HepG2 (cell line): ENCODE results near the gene MYO10. TPM values are rescaled to one million over a fixed set of nuclear protein-coding genes. Genes with fewer than 3 reads are reported as not detected.

ENCODE experiments used
- ATAC-seq: fragments of 200-7000 bp; cut with Tn5 transposase; 3 replicates; pipeline ENCODE4 v1.9.1; 2020; ENCODE audit warnings: mild to moderate bottlenecking, moderate library complexity
- BruUV-seq: library from RNA; stranded (reverse); fragments of 400-500 nt; replicated peaks from 2 replicates; lab custom pipeline; 2021; lab: Mats Ljungman, UMichigan
- CTCF ChIA-PET: fragments of 300-600 bp; formaldehyde crosslinking; extraction: SDS; loops from one replicate; lab custom pipeline; 2021; ENCODE audit warnings: low total read pairs, inconsistent platforms, low intra/inter-chr PET ratio; lab: Yijun Ruan, JAX
- POLR2A ChIA-PET: fragments of 350-600 bp; sonication (Branson Sonifier 250); formaldehyde crosslinking; loops from one replicate; lab custom pipeline; 2020; ENCODE audit warnings: antibody characterized with exemption, inconsistent platforms; lab: Yijun Ruan, JAX
- DNase-seq: peaks from one replicate; pipeline ENCODE4 v3.0.0-alpha.2; 2015; ENCODE audit warnings: low spot score
- FAIRE-seq: peaks from 3 replicates; lab custom pipeline; 2011; peaks lifted over from hg19 to GRCh38; lab: Jason Lieb, UNC
- H2AFZ ChIP-seq: one replicate; pipeline ENCODE4 v1.6.1; 2011; ENCODE audit warnings: low read length, inconsistent platforms
- H3K27ac ChIP-seq: fragments of 300-600 bp; 3 replicates; pipeline ENCODE4 v1.8.0; 2011; ENCODE audit warnings: mixed run types, mild to moderate bottlenecking, mixed read lengths, low read length, inconsistent platforms; ENCODE audit not compliant: insufficient read depth; ENCODE audit errors: extremely low read length
- H3K27me3 ChIP-seq, 2 experiments: fragments of 200-600 bp in 1 of 2; 2 replicates in 1 of 2; 3 replicates in 1 of 2; pipeline versions ENCODE4 v1.6.0 to v1.8.0; 2011; ENCODE audit warnings: low read length in 2 of 2, mild to moderate bottlenecking in 2 of 2, moderate library complexity in 2 of 2, inconsistent platforms in 1 of 2; ENCODE audit not compliant: insufficient read depth in 2 of 2, control insufficient read depth in 1 of 2
- H3K36me3 ChIP-seq, 2 experiments: fragments of 200-600 bp in 1 of 2; replicated peaks in 1 of 2; 2 replicates in 1 of 2; 3 replicates in 1 of 2; pipeline versions ENCODE4 v1.5.1 to v1.8.0; 2011; ENCODE audit warnings: low read length in 2 of 2, inconsistent platforms in 1 of 2; ENCODE audit not compliant: insufficient read depth in 2 of 2, control insufficient read depth in 1 of 2
- H3K4me1 ChIP-seq: 2 replicates; pipeline ENCODE4 v1.5.1; 2012; ENCODE audit warnings: low read length, inconsistent platforms; ENCODE audit not compliant: insufficient read depth
- H3K4me2 ChIP-seq: 2 replicates; pipeline ENCODE4 v1.6.0; 2011; ENCODE audit warnings: low read depth, low read length, inconsistent platforms
- H3K4me3 ChIP-seq, 3 experiments: fragments of 200-600 bp in 1 of 3; sonication (generic), shearing (Covaris generic) in 1 of 3; replicated peaks in 1 of 3; 2 replicates each; pipeline ENCODE4 v1.5.1; 2011 to 2016; ENCODE audit warnings: low read length in 3 of 3, inconsistent platforms in 2 of 3, low read depth in 2 of 3, mild to moderate bottlenecking in 2 of 3, control low read depth in 1 of 3, mixed read lengths in 1 of 3; ENCODE audit not compliant: insufficient read depth in 1 of 3
- H3K79me2 ChIP-seq: one replicate; pipeline ENCODE4 v1.6.1; 2011; ENCODE audit warnings: low read length, inconsistent platforms; ENCODE audit not compliant: insufficient read depth
- H3K9ac ChIP-seq: 2 replicates; pipeline ENCODE4 v1.6.0; 2011; ENCODE audit warnings: mild to moderate bottlenecking, low read depth, low read length, inconsistent platforms; ENCODE audit not compliant: insufficient read depth
- H3K9me3 ChIP-seq: 2 replicates; pipeline ENCODE4 v1.5.1; 2012; ENCODE audit warnings: mild to moderate bottlenecking, low read length
- H4K20me1 ChIP-seq: 2 replicates; pipeline ENCODE4 v1.6.0; 2011; ENCODE audit warnings: inconsistent platforms, mild to moderate bottlenecking, low read length, moderate library complexity; ENCODE audit not compliant: insufficient read depth
- AGO1 ChIP-seq: fragments of 200-400 bp; formaldehyde crosslinking; IDR thresholded peaks from 2 replicates; pipeline ENCODE4 v1.6.1; 2017; ENCODE audit warnings: mild to moderate bottlenecking, low read depth, low read length, moderate library complexity; ENCODE audit not compliant: poor library complexity, severe bottlenecking
- ATAD3A ChIP-seq: sonication (generic); formaldehyde crosslinking; IDR thresholded peaks from 2 replicates; pipeline ENCODE4 v1.4.0; 2020; ENCODE audit warnings: missing genetic modification reagents
- ATRX ChIP-seq: sonication (generic); formaldehyde crosslinking; IDR thresholded peaks from 2 replicates; pipeline ENCODE4 v1.4.0; 2020; ENCODE audit warnings: missing genetic modification reagents, borderline replicate concordance
- ERF ChIP-seq: IDR thresholded peaks from 2 replicates; pipeline ENCODE4 v1.6.1; 2018; ENCODE audit warnings: missing biosample characterization, missing genetic modification reagents
- EZH2 ChIP-seq: conservative IDR thresholded peaks from 2 replicates; pipeline ENCODE4 v1.6.1; 2012; ENCODE audit warnings: mild to moderate bottlenecking, low read depth, low read length, moderate library complexity
- GATA4 ChIP-seq: sonication (generic); IDR thresholded peaks from 2 replicates; pipeline ENCODE4 v1.6.1; 2016; ENCODE audit warnings: antibody characterized with exemption, low read depth, borderline replicate concordance
- GLI4 ChIP-seq: sonication (generic); formaldehyde crosslinking; IDR thresholded peaks from 2 replicates; pipeline ENCODE4 v1.5.1; 2020; ENCODE audit warnings: missing genetic modification reagents, mild to moderate bottlenecking, moderate library complexity, borderline replicate concordance
- GTF3A ChIP-seq: sonication (generic); formaldehyde crosslinking; conservative IDR thresholded peaks from 2 replicates; pipeline ENCODE4 v1.4.0; 2020; ENCODE audit warnings: mild to moderate bottlenecking, missing genetic modification reagents
- HES4 ChIP-seq: sonication (generic); formaldehyde crosslinking; IDR thresholded peaks from 2 replicates; pipeline ENCODE4 v1.9.0; 2021; ENCODE audit warnings: mild to moderate bottlenecking, missing genetic modification reagents, borderline replicate concordance
- MAF1 ChIP-seq: sonication (generic); formaldehyde crosslinking; IDR thresholded peaks from 2 replicates; pipeline ENCODE4 v1.5.0; 2020; ENCODE audit warnings: missing genetic modification reagents, borderline replicate concordance
- MEIS1 ChIP-seq: sonication (generic); formaldehyde crosslinking; IDR thresholded peaks from 2 replicates; pipeline ENCODE4 v1.9.0; 2021; ENCODE audit warnings: mild to moderate bottlenecking, missing genetic modification reagents, moderate library complexity, borderline replicate concordance
- NAIF1 ChIP-seq: sonication (generic); formaldehyde crosslinking; IDR thresholded peaks from 2 replicates; pipeline ENCODE4 v1.5.0; 2020; ENCODE audit warnings: mild to moderate bottlenecking, missing genetic modification reagents, borderline replicate concordance
- NR2F2 ChIP-seq: IDR thresholded peaks from 2 replicates; pipeline ENCODE4 v1.6.1; 2012; ENCODE audit warnings: low read depth, inconsistent platforms, borderline replicate concordance
- SETDB1 ChIP-seq: sonication (generic); formaldehyde crosslinking; IDR thresholded peaks from 2 replicates; pipeline ENCODE4 v1.5.1; 2020; ENCODE audit warnings: missing genetic modification reagents, mild to moderate bottlenecking, borderline replicate concordance
- SIN3A ChIP-seq: IDR thresholded peaks from 2 replicates; pipeline ENCODE4 v1.6.1; 2011; ENCODE audit warnings: low read depth, mild to moderate bottlenecking, control low read depth, low read length, borderline replicate concordance
- YEATS4 ChIP-seq: sonication (generic); formaldehyde crosslinking; IDR thresholded peaks from 2 replicates; pipeline ENCODE4 v1.4.0; 2020; ENCODE audit warnings: missing genetic modification reagents, borderline replicate concordance
- ZFP91 ChIP-seq: sonication (generic); formaldehyde crosslinking; IDR thresholded peaks from 2 replicates; pipeline ENCODE4 v1.9.0; 2022; ENCODE audit warnings: missing genetic modification reagents, mild to moderate bottlenecking, borderline replicate concordance
- ZNF232 ChIP-seq: sonication (generic); formaldehyde crosslinking; IDR thresholded peaks from 2 replicates; pipeline ENCODE4 v1.4.0; 2020; ENCODE audit warnings: missing genetic modification reagents, borderline replicate concordance
- ZNF33B ChIP-seq: sonication (generic); formaldehyde crosslinking; IDR thresholded peaks from 2 replicates; pipeline ENCODE4 v1.5.1; 2020; ENCODE audit warnings: mild to moderate bottlenecking, missing genetic modification reagents
- ZNF713 ChIP-seq: sonication (generic); formaldehyde crosslinking; IDR thresholded peaks from 2 replicates; pipeline ENCODE4 v1.4.0; 2020; ENCODE audit warnings: mild to moderate bottlenecking, missing genetic modification reagents
- ZNF747 ChIP-seq: sonication (generic); formaldehyde crosslinking; IDR thresholded peaks from 2 replicates; pipeline ENCODE4 v1.8.1; 2023; ENCODE audit warnings: missing genetic modification reagents, mild to moderate bottlenecking, borderline replicate concordance
- WGBS: methylation state at CpG from one replicate; pipeline ENCODE4 v1.1.6; 2017; ENCODE audit warnings: low lambda C conversion rate; 5-methylcytosine and 5-hydroxymethylcytosine counted together
- in situ Hi-C: cut with HindIII; loops from 2 replicates; pipeline ENCODE4 v1.10.0; 2017; ENCODE audit warnings: low pct_unique_long_range_greater_than_20kb; ENCODE audit not compliant: extremely low pct_ligation_motif_present
- intact Hi-C: fragments of 100-400 bp; cut with micrococcal nuclease; formaldehyde crosslinking; loops from one replicate; pipeline ENCODE4 v1.10.0; 2022; ENCODE audit not compliant: unreplicated experiment
- polyA plus RNA-seq, 8 experiments: library from polyadenylated mRNA; depleted of rRNA in 3 of 8; stranded (reverse) in 7 of 8; unstranded in 1 of 8; fragments of >200 nt; fragmentation: Illumina TruSeq in 4 of 8; extraction: Trizol in 4 of 8; gene quantifications; 2 replicates each; pipeline versions ENCODE4 v1.2.1 to v1.2.3, GENCODE V29; 2011 to 2016; ENCODE audit warnings: low read depth in 4 of 8, missing spikeins in 1 of 8, mixed read lengths in 1 of 8; ENCODE audit not compliant: insufficient read depth in 1 of 8
- total RNA-seq, 5 experiments: library from RNA; depleted of rRNA; stranded (reverse); fragments of >200 nt; fragmentation: Illumina TruSeq; extraction: Trizol; gene quantifications; 2 replicates each; pipeline ENCODE4 v1.2.3, GENCODE V29; 2016; ENCODE audit warnings: low read depth in 1 of 5
- TF ChIP-seq, protein P1 (sequence below): sonication (generic); formaldehyde crosslinking; IDR thresholded peaks from 2 replicates; pipeline ENCODE4 v1.8.1; 2023; ENCODE audit warnings: missing genetic modification reagents, mild to moderate bottlenecking, borderline replicate concordance

The MYO10 gene
- total and polyA plus RNA-seq, 2 of the 13 experiments (the other 11 are each of a cell fraction or from before 2014, with no cell fraction given) = 4.5 to 14.0 TPM

GRCh38 chr5:16853518-16853917 lies 82.6 kb downstream of the MYO10 start:
- POLR2A ChIA-PET = no interaction called here
- H4K20me1 ChIP-seq = no peaks in the 10 kb centered on the region

DNA sequence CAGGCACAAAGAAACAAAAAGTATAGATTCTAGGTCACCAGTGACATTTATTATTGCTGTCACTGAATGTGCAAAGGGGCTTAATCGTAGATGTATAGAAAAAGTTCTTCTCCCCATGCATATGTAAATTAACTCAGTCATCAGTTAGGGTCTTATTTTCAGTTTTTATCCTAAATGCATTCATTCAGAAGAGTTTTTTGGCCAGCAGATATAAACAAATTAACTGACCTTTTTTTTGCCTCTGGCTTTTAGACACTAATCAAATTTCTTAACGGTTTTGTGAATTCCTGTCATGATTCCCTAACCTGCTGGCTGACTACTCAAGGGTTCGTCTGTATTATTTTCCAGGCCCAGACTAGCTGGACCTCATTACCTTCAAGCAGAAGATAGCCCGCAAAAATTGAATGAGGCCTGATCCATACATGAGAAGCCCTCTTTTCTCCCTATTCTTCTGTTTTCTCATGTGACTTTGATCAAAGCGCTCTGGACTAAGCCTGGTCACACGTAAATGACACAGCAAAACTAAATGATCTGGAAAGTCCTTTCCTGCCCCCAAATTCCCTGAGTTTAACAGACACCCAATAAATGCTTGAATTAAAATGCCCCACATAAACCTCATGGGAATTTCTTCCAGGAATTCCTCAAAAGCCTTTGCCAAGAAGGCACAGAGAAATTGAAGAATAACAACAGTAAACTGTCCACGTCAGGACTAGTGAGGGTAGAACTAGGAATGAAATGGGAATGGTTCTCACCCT lies 83.7 kb downstream of the MYO10 start:
- in situ Hi-C loops (no loop called here), intact Hi-C loops (no loop called here)
- no peaks in the 10 kb centered on the region for H3K9me3 ChIP-seq
- H3K79me2 ChIP-seq = no peaks in the 10 kb centered on the region
- FAIRE-seq = no peak
- H3K4me3 ChIP-seq = no peak overlapping the region
- no peak overlapping the region for H2AFZ ChIP-seq
- no peak overlapping the region for H3K27ac ChIP-seq
- TF ChIP-seq ZNF713 (CRISPR knock-in tag) (no peak), MEIS1 (CRISPR knock-in tag) (no peak), GLI4 (CRISPR knock-in tag) (no peak), GTF3A (CRISPR knock-in tag) (no peak), ZFP91 (no peak), GATA4 (no peak), ATAD3A (CRISPR knock-in tag) (no peak), EZH2 (no peak), NR2F2 (no peak), SETDB1 (CRISPR knock-in tag) (no peak), ZNF33B (no peak)
- TF ChIP-seq, protein P1, sequence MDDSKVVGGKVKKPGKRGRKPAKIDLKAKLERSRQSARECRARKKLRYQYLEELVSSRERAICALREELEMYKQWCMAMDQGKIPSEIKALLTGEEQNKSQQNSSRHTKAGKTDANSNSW = no peak
- CTCF ChIA-PET = no interaction called here
- H3K4me1 ChIP-seq = no peaks in the 10 kb centered on the region
- WGBS = 63% methylated on average over 7 of the region's 7 CpGs
- no peak for ATAC-seq
- no peak overlapping the region for H3K9ac ChIP-seq
- POLR2A ChIA-PET = no interaction called here
- no peak for DNase-seq
- H3K27me3 ChIP-seq = no peaks in the 10 kb centered on the region
- no peak overlapping the region for H3K4me2 ChIP-seq
- no TSS peak for BruUV-seq
- no peaks in the 10 kb centered on the region for H4K20me1 ChIP-seq
- H3K36me3 ChIP-seq = no peaks in the 10 kb centered on the region

More at GRCh38 chr5:16853518-16853917, 82.6 kb downstream of the MYO10 start:
- no peak for DNase-seq
- Histone ChIP-seq H3K27ac (no peak overlapping the region), H3K79me2 (no peaks in the 10 kb centered on the region), H3K4me1 (no peaks in the 10 kb centered on the region), H3K9ac (no peak overlapping the region), H3K4me3 (no peak overlapping the region), H3K4me2 (no peak overlapping the region)
- TF ChIP-seq MEIS1 (CRISPR knock-in tag) (no peak), AGO1 (no peak), ZNF232 (no peak), HES4 (CRISPR knock-in tag) (no peak), SIN3A (no peak), YEATS4 (CRISPR knock-in tag) (no peak), ERF (CRISPR knock-in tag) (no peak), NAIF1 (no peak), MAF1 (CRISPR knock-in tag) (no peak), ZNF747 (CRISPR knock-in tag) (no peak), ATRX (no peak)
- TF ChIP-seq, all 625 proteins: peak for 0
- no peaks in the 10 kb centered on the region for H3K27me3 ChIP-seq
- no peaks in the 10 kb centered on the region for H3K9me3 ChIP-seq
- intact Hi-C loops (no loop called here), in situ Hi-C loops (no loop called here)
- no peak for FAIRE-seq
- no peak overlapping the region for H2AFZ ChIP-seq
- no peaks in the 10 kb centered on the region for H3K36me3 ChIP-seq
- 55% methylated on average over 4 of the region's 4 CpGs for WGBS
- ATAC-seq = no peak
- CTCF ChIA-PET = no interaction called here
- no TSS peak for BruUV-seq
